OCI-LY1 (cell line): ENCODE results near the gene WLS.

Source experiments
- EZH2 ChIP-seq: fragments of 200-600 bp; sonication (generic), shearing (Covaris generic); IDR thresholded peaks from 2 replicates; pipeline ENCODE4 v1.8.0; 2017; ENCODE audit warnings: borderline replicate concordance, mixed run types, mild to moderate bottlenecking, antibody characterized with exemption, low read length, moderate library complexity, mixed read lengths
- TF ChIP-seq, protein P1 (sequence below): fragments of 200-600 bp; sonication (generic), shearing (Covaris generic); IDR thresholded peaks from 2 replicates; pipeline ENCODE4 v1.5.1; 2017; ENCODE audit warnings: mild to moderate bottlenecking, antibody characterized with exemption, low read length, moderate library complexity, mixed read lengths

GRCh38 chr1:68158837-68159236 lies 73.5 kb downstream of the WLS start:
- TF ChIP-seq, protein P1, sequence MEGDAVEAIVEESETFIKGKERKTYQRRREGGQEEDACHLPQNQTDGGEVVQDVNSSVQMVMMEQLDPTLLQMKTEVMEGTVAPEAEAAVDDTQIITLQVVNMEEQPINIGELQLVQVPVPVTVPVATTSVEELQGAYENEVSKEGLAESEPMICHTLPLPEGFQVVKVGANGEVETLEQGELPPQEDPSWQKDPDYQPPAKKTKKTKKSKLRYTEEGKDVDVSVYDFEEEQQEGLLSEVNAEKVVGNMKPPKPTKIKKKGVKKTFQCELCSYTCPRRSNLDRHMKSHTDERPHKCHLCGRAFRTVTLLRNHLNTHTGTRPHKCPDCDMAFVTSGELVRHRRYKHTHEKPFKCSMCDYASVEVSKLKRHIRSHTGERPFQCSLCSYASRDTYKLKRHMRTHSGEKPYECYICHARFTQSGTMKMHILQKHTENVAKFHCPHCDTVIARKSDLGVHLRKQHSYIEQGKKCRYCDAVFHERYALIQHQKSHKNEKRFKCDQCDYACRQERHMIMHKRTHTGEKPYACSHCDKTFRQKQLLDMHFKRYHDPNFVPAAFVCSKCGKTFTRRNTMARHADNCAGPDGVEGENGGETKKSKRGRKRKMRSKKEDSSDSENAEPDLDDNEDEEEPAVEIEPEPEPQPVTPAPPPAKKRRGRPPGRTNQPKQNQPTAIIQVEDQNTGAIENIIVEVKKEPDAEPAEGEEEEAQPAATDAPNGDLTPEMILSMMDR: no peak
- TF ChIP-seq EZH2: no peak
